ENCODE results near the gene SH3BGRL3. TPM values are rescaled to one million over a fixed set of nuclear protein-coding genes. Genes with fewer than 3 reads are reported as not detected.

Gene SH3BGRL3
- total and polyA plus RNA-seq, 2 of the 13 experiments (the other 11 are each of a cell fraction or from before 2014, with no cell fraction given): 11.4 to 12.2 TPM

- TF ChIP-seq ZNF589 (CRISPR knock-in tag; conservative IDR thresholded peaks at IDR 0.05) (no peak), ZBTB38 (CRISPR knock-in tag; IDR thresholded peaks at IDR 0.05) (peak; percentile 67), MXD4 (CRISPR knock-in tag; IDR thresholded peaks at IDR 0.05) (no peak), MEIS2 (CRISPR knock-in tag; IDR thresholded peaks at IDR 0.05) (no peak), EZH2 (conservative IDR thresholded peaks at IDR 0.05; ENCODE audit: low read depth, low read length) (no peak), KDM5A (IDR thresholded peaks at IDR 0.05; ENCODE audit: borderline replicate concordance, low read length) (no peak), E2F5 (CRISPR knock-in tag; conservative IDR thresholded peaks at IDR 0.05) (no peak), BCL6 (CRISPR knock-in tag; IDR thresholded peaks at IDR 0.05) (no peak), ZSCAN30 (CRISPR knock-in tag; IDR thresholded peaks at IDR 0.05) (no peak), PRPF4 (IDR thresholded peaks at IDR 0.05; ENCODE audit: low read depth, low read length, poor library complexity, severe bottlenecking) (no peak), NCOR1 (IDR thresholded peaks at IDR 0.05; ENCODE audit: borderline replicate concordance, low read length) (no peak), NR2F1 (CRISPR knock-in tag; IDR thresholded peaks at IDR 0.05) (no peak), MAFG (CRISPR knock-in tag; IDR thresholded peaks at IDR 0.05) (no peak), JUN (CRISPR knock-in tag; IDR thresholded peaks at IDR 0.05) (no peak), STAG1 (CRISPR knock-in tag; IDR thresholded peaks at IDR 0.05) (peak; percentile 90), DR1 (CRISPR knock-in tag; IDR thresholded peaks at IDR 0.05) (no peak), AGO1 (IDR thresholded peaks at IDR 0.05; ENCODE audit: low read depth, low read length, poor library complexity, severe bottlenecking) (peak; percentile 15), ZNF512 (CRISPR knock-in tag; IDR thresholded peaks at IDR 0.05) (no peak), FOSL2 (CRISPR knock-in tag; IDR thresholded peaks at IDR 0.05) (peak; percentile 61), ATF7-NPFF (CRISPR knock-in tag; IDR thresholded peaks at IDR 0.05; ENCODE audit: low read depth) (no peak), TOE1 (CRISPR knock-in tag; IDR thresholded peaks at IDR 0.05) (no peak)
Measured at GRCh38 chr1:26284597-26285347, 4.9 kb downstream of the SH3BGRL3 start (continued).
